HG03196 (cell line): ENCODE results near the gene STAC.
"Not testable (repeated sequence)": the region's sequence is repeated elsewhere in the genome, so short reads cannot be mapped to it uniquely, and the experiment has no call there.

Experiments
- ATAC-seq: cut with Tn5 transposase; IDR thresholded peaks from one replicate; pipeline ENCODE4 v1.9.1; 2021; ENCODE audit not compliant: unreplicated experiment

The STAC gene

GRCh38 chr3:36476286-36476942, 96.1 kb downstream of the STAC start:
- no peak for ATAC-seq

DNA sequence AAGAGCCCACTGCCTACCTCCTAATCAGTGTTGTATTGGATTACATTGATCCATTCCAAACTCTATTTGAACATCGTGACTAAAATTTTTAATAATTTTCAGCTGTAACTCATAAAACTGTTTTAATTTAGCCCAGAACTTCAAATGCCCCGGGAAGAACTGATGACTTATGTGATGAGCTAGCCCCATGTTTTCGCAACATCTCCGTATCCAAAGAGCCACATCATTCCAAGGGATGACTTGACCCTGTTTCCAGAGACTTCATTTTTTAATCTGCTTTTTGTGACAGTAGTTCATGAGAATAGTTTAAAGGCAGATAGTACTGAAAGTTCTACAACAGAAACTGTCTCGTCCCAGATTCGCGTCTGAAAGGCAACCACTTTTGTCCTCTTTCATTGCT, 97.4 kb downstream of the STAC start:
- no peak for ATAC-seq

- ATAC-seq, result no peak
Observed at GRCh38 chr3:36480911-36481648, 100.8 kb downstream of the STAC start.

GRCh38 chr3:36482256-36482655, 102.0 kb downstream of the STAC start:
- ATAC-seq, result no peak

DNA sequence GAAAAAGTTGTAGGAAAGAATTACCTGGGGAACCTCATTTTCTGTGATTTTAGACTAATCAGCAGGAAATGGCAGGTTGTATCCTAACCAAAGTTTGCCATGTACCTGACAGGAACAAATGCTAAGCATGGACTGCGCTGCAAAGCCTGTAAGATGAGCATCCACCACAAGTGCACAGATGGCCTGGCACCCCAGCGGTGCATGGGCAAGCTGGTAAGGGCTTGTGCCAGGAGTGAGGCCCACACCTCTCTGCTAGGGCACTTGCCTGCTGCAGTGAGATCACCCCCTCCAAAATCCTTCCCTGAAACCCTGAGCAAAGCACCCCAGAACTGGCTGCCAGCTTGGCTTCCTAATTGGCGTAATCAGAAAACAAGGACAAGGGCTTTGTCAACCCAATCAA, 102.6 kb downstream of the STAC start:
- no peak for ATAC-seq

DNA sequence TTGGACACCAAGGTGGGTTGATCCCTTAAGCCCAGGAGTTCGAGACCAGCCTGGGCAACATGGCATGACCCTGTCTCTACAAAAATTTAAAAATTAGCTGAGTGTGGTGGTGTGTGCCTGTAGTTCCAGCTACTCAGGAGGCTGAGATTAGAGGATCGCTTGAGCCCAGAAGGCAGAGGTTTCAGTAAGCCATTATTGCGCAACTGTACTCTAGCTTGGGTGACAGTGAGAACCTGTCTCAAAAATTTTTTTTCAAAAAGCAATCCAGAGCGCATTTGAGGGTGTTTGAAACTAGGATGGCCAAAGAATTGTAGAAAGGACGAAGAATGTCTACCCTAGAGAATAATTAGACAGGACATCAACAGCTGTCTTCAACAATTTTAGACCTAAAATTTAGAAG, 103.4 kb downstream of the STAC start:
- ATAC-seq, result no peak

GRCh38 chr3:36484386-36484785, 104.1 kb downstream of the STAC start:
- ATAC-seq, result no peak

DNA sequence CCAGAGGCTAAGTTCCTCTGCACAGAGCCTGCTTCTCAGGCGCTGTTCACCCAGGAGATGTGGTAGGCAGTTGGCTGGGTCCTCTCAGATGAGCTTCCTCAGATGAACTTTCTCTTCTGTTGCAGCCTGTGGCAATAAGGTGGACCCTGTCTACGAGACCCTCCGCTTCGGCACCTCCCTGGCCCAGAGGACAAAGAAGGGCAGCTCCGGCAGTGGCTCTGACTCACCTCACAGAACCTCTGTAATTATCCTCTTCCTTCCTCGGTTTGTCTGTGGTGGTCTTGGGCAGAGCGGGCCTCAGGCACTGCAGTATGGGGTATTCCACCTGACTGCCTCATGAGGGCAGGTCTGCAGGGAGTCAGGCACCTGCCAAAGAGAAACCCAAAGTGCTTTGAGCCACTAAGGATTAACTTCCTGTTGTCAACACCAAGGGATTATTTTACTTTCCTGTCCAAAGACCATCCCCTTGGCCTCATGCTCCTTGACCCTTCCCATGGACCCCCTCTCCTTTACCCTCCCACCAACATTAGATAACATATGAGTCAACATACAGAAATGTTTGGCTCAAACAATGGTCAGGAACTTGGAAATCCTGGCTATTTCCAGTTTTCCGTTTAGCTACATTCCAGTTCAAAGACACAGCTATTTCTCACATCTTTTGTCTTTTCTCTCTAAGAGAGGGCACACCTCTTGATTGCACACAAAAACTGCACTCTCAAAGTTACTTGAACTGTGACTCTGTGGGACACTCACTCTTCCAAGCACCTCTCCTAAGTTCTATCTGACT, 105.9 kb downstream of the STAC start:
- ATAC-seq, result no peak

- no peak for ATAC-seq
Observed at GRCh38 chr3:36487616-36488015, 107.3 kb downstream of the STAC start.

DNA sequence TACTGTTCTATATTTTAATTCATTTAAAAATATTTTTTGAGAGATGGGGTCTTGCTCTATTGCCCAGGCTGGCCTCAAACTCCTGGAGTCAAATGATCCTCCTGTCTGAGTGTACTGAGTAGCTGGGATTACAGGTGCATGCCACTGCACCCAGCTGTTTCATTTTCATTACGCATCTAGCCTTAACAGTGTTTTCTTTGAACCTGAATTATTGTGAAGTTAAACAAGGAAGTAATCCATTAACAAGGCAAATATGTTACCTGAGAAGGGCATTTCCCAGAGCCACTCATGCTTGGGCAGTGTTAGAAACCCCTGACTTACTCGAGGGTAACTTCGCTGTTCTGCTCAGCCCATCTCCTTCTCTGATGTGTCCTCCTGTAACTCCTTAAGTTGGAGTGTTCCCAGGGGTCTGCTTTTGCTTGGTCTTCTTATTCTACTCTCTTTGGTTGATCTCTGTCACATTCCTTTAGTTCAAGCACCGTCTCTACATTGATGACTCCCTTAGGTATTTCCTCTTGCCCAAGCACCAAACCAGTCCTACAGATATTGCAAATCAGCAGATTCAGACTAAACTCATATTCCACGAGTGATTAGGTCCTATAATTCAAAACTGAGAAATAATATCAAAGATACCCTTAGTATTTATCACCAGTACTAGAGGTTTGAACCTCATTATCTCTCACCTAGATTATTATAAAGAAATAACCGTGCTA, 107.9 kb downstream of the STAC start:
- no peak for ATAC-seq

GRCh38 chr3:36489101-36489500, 108.8 kb downstream of the STAC start:
- no peak for ATAC-seq

- no peak for ATAC-seq
Observed at GRCh38 chr3:36489679-36490425, 109.5 kb downstream of the STAC start.

- no peak for ATAC-seq
Observed at GRCh38 chr3:36493051-36493450, 112.7 kb downstream of the STAC start.

DNA sequence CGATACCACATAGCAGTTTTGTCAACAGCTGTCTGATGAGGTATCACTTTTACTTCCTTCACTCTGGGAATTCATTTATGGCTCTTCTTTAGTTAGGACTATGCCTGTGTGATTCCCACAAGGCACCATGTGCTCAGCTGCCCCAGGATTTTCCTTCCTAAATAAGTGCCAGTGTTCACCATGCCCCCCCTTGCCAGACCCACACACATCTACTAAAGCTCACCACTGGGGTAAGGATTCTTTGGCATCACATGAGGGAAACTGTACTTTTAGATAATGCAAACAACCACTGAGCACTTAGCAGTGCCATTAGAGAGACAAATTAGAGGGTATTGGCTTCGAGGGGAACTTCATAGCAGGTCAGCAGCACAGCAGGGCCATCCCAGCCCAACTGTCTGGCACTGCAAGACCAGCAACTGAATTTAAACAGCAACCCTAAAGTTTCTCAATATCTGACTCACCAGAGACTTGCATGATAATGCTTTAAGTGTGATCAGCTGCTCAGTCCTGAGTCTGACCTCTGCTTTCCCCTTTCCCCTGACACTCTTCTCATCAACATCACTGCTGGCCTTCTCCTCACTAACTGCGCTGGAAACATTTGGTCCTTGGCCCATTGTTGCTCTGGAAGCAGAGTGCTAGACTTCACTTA, 114.3 kb downstream of the STAC start:
- no peak for ATAC-seq

- ATAC-seq, result no peak
Observed at GRCh38 chr3:36496684-36497633, 116.7 kb downstream of the STAC start.

DNA sequence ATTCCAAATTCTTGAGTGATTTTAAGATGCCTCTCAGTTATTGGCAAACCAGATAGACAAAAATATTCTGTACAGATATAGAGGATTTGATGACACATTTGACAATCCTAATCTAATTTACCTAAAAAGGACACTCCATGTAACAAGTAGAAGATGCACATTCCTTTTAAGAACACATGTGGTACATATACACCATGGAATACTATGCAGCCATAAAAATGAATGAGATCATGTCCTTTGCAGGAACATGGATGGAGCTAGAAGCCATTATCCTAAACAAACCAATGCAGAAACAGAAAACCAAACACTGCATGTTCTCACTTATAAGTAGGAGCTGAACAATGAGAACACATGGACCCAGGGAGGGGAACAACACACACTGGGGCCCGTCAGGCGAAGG, 119.7 kb downstream of the STAC start:
- not testable (repeated sequence) for ATAC-seq

GRCh38 chr3:36501616-36502015, 121.3 kb downstream of the STAC start:
- ATAC-seq, result no peak

DNA sequence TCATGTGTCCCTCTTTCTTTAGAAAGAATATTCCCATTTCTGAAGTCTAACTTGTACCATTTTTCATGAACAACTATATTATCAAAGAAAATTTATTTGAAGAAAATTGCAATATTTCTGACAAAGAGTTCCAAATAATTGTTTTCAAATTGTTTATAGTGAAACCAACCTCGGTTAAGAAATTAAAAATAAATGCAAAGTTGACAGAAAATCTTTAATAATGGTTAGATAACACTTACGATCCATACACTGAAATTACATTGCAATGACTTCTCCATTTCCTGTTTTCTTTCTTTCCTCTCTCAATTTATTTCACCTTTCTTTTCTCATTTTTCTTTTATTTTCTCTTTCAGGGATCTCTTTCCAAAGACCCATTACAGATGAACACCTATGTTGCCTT, 125.1 kb downstream of the STAC start:
- no peak for ATAC-seq
